SKM-1 (cell line): ENCODE results near the gene IPMK.
"Not testable (repeated sequence)": the region's sequence is repeated elsewhere in the genome, so short reads cannot be mapped to it uniquely, and the experiment has no call there.

ENCODE experiments used
- DNase-seq: peaks from one replicate; lab custom pipeline; 2025; ENCODE audit not compliant: unreplicated experiment; lab: John Stamatoyannopoulos, UW

IPMK gene

GRCh38 chr10:58157076-58157766, 110.5 kb downstream of the IPMK start:
- no peak for DNase-seq

- DNase-seq = not testable (repeated sequence)
These were observed 111.8 kb downstream of the IPMK start for GRCh38 chr10:58155941-58156340.

- DNase-seq = no peak
These were observed 113.9 kb downstream of the IPMK start for GRCh38 chr10:58153751-58154150.

DNA sequence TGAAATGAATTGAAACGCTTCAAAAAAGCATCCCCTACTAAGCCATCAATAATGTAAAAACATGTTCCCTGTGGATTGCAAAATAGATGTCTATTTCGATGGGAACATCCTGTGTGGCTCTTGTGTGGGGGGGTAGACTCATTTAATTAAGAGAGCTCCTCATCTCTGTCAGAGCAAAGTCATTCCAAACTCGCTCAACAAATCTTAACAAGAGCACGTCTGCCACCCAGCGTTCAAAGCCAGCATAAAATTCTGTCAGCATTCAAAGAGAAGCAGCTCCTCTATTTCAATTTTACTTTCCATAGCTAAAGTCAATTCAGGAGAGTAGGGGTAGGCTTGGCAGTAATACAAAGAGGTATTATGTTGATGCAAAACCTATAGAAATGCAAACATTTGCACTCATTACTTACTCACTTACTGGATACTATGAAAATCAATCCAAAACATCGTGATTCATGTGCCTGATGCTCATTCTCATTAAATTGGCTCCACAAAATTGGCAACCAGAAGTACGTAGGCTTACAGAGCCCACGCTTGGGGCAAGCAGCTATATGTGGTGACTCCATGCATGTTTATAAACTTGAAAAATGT, 114.9 kb downstream of the IPMK start:
- peak; percentile 13 for DNase-seq

- no peak for DNase-seq
These were observed 117.4 kb downstream of the IPMK start for GRCh38 chr10:58150290-58150689.

GRCh38 chr10:58143944-58144343, 123.8 kb downstream of the IPMK start:
- DNase-seq = no peak
